GM18868 (cell line): ENCODE results near the gene CPLX4.

Experiments
- ATAC-seq: cut with Tn5 transposase; IDR thresholded peaks from one replicate; pipeline ENCODE4 v1.9.1; 2021; ENCODE audit warnings: mild to moderate bottlenecking, moderate library complexity; ENCODE audit not compliant: unreplicated experiment

Gene CPLX4

GRCh38 chr18:59308248-59308937 lies 10.1 kb downstream of the CPLX4 start:
- ATAC-seq, result peak; percentile 85

- ATAC-seq, result no peak
These were observed 11.8 kb downstream of the CPLX4 start for GRCh38 chr18:59306640-59307039.

- no peak for ATAC-seq
These were observed 13.2 kb downstream of the CPLX4 start for GRCh38 chr18:59305295-59305694.

GRCh38 chr18:59303656-59304195 lies 14.7 kb downstream of the CPLX4 start:
- ATAC-seq, result no peak

GRCh38 chr18:59303006-59303405 lies 15.4 kb downstream of the CPLX4 start:
- ATAC-seq, result no peak

- no peak for ATAC-seq
These were observed 16.5 kb downstream of the CPLX4 start for GRCh38 chr18:59301929-59302328.

GRCh38 chr18:59300676-59301285 lies 17.7 kb downstream of the CPLX4 start:
- ATAC-seq, result no peak

GRCh38 chr18:59298871-59299270 lies 19.6 kb downstream of the CPLX4 start:
- no peak for ATAC-seq

GRCh38 chr18:59293317-59293716 lies 25.1 kb downstream of the CPLX4 start:
- no peak for ATAC-seq

GRCh38 chr18:59286341-59286740 lies 32.1 kb downstream of the CPLX4 start:
- ATAC-seq, result no peak

GRCh38 chr18:59282341-59282740 lies 36.1 kb downstream of the CPLX4 start:
- no peak for ATAC-seq

GRCh38 chr18:59279722-59280121 lies 38.7 kb downstream of the CPLX4 start:
- ATAC-seq, result no peak

GRCh38 chr18:59279193-59279592 lies 39.3 kb downstream of the CPLX4 start:
- ATAC-seq, result no peak

GRCh38 chr18:59278793-59279192 lies 39.7 kb downstream of the CPLX4 start:
- no peak for ATAC-seq

- ATAC-seq, result no peak
These were observed 42.4 kb downstream of the CPLX4 start for GRCh38 chr18:59276047-59276446.

GRCh38 chr18:59275406-59275949 lies 43.0 kb downstream of the CPLX4 start:
- no peak for ATAC-seq

GRCh38 chr18:59274533-59274928 lies 43.9 kb downstream of the CPLX4 start:
- no peak for ATAC-seq

- ATAC-seq, result no peak
These were observed 44.5 kb downstream of the CPLX4 start for GRCh38 chr18:59273759-59274532.

- peak; percentile 53 for ATAC-seq
These were observed 45.3 kb downstream of the CPLX4 start, which contains the start of gene RAX for GRCh38 chr18:59272891-59273758. Gene RAX (minus strand): TSS chr18:59273454. CDS start chr18:59273206, 248 bp downstream.

GRCh38 chr18:59272221-59272888 lies 46.1 kb downstream of the CPLX4 start:
- ATAC-seq, result no peak
